Endothelial cell of umbilical vein (primary cell): ENCODE results near the gene TRPT1.

Experiments used
- CTCF ChIP-seq, 2 donors: IDR thresholded peaks; 1 replicate in 1 of 2; 2 replicates in 1 of 2; pipeline ENCODE4 v1.5.1; 2011; ENCODE audit warnings: low read length in 2 of 2, mild to moderate bottlenecking in 2 of 2, moderate library complexity in 2 of 2, control low read depth in 1 of 2, inconsistent platforms in 1 of 2, low read depth in 1 of 2; ENCODE audit not compliant: insufficient read depth in 1 of 2; ENCODE audit errors: extremely low read depth in 1 of 2
- EZH2 ChIP-seq: IDR thresholded peaks from 2 replicates; pipeline ENCODE4 v1.6.1; 2012; ENCODE audit warnings: borderline replicate concordance, low read depth, mild to moderate bottlenecking, moderate library complexity, low read length, inconsistent platforms; ENCODE audit not compliant: severe bottlenecking
- JUN ChIP-seq: IDR thresholded peaks from 2 replicates; pipeline ENCODE4 v1.6.1; 2011; ENCODE audit warnings: borderline replicate concordance, low read depth; ENCODE audit not compliant: insufficient read length, insufficient read depth
- POLR2A ChIP-seq: IDR thresholded peaks from 2 replicates; pipeline ENCODE4 v1.6.1; 2012; ENCODE audit warnings: low read depth, mild to moderate bottlenecking, control low read depth, low read length

- TF ChIP-seq CTCF (IDR thresholded peaks at IDR 0.05; ENCODE audit: extremely low read depth in 1 of 2, insufficient read depth in 1 of 2, low read depth in 1 of 2, low read length in 2 of 2) (no peak), POLR2A (no peak), JUN (no peak), EZH2 (no peak)
These were observed 1.5 kb upstream of the TRPT1 start for GRCh38 chr11:64227405-64227956.
